HEK293T (cell line): Measurements from ENCODE around the gene CSTPP1.
"Not testable (repeated sequence)": the region's sequence is repeated elsewhere in the genome, so short reads cannot be mapped to it uniquely, and the experiment has no call there.

Source experiments
- CTCF ChIA-PET: fragments of 350-600 bp; formaldehyde crosslinking; extraction: SDS; loops from one replicate; lab custom pipeline; 2021; ENCODE audit warnings: antibody characterized with exemption, inconsistent platforms; lab: Yijun Ruan, JAX
- POLR2A ChIA-PET: fragments of 350-600 bp; formaldehyde crosslinking; extraction: SDS; loops from one replicate; lab custom pipeline; 2020; ENCODE audit warnings: antibody characterized with exemption, inconsistent platforms; lab: Yijun Ruan, JAX
- DNase-seq: peaks from one replicate; pipeline ENCODE4 v3.0.0; 2012; ENCODE audit warnings: mixed read lengths; ENCODE audit errors: extremely low spot score
- ARNT ChIP-seq: fragments of 450-650 bp; IDR thresholded peaks from 2 replicates; pipeline ENCODE4 v1.6.1; 2017; ENCODE audit warnings: mild to moderate bottlenecking
- BHLHE40 ChIP-seq: fragments of 450-650 bp; IDR thresholded peaks from 2 replicates; pipeline ENCODE4 v1.6.1; 2016; ENCODE audit warnings: mild to moderate bottlenecking, moderate library complexity, borderline replicate concordance
- CTBP1 ChIP-seq: fragments of 450-650 bp; IDR thresholded peaks from 2 replicates; pipeline ENCODE4 v1.6.1; 2016; ENCODE audit warnings: borderline replicate concordance
- ELF4 ChIP-seq: fragments of 450-650 bp; IDR thresholded peaks from 2 replicates; pipeline ENCODE4 v1.6.1; 2017; ENCODE audit warnings: antibody characterized with exemption
- FOXA1 ChIP-seq: fragments of 450-650 bp; IDR thresholded peaks from 2 replicates; pipeline ENCODE4 v1.6.1; 2016; ENCODE audit warnings: mild to moderate bottlenecking
- FOXK2 ChIP-seq: fragments of 450-650 bp; IDR thresholded peaks from 2 replicates; pipeline ENCODE4 v1.6.1; 2016; ENCODE audit warnings: mild to moderate bottlenecking
- FOXM1 ChIP-seq: fragments of 450-650 bp; IDR thresholded peaks from 2 replicates; pipeline ENCODE4 v1.6.1; 2017; ENCODE audit warnings: mild to moderate bottlenecking, borderline replicate concordance
- HDGF ChIP-seq: fragments of 450-650 bp; IDR thresholded peaks from 2 replicates; pipeline ENCODE4 v1.6.1; 2017; ENCODE audit warnings: antibody characterized with exemption, borderline replicate concordance
- L3MBTL2 ChIP-seq: fragments of 450-650 bp; conservative IDR thresholded peaks from 2 replicates; pipeline ENCODE4 v1.6.1; 2016; ENCODE audit warnings: mild to moderate bottlenecking
- LEF1 ChIP-seq: fragments of 450-650 bp; IDR thresholded peaks from 2 replicates; pipeline ENCODE4 v1.6.1; 2017; ENCODE audit warnings: mild to moderate bottlenecking, borderline replicate concordance
- NFRKB ChIP-seq: fragments of 450-650 bp; IDR thresholded peaks from 2 replicates; pipeline ENCODE4 v1.6.1; 2016; ENCODE audit warnings: mild to moderate bottlenecking, moderate library complexity
- PKNOX1 ChIP-seq: fragments of 450-650 bp; IDR thresholded peaks from 2 replicates; pipeline ENCODE4 v1.6.1; 2016
- SP1 ChIP-seq: fragments of 450-650 bp; IDR thresholded peaks from 2 replicates; pipeline ENCODE4 v1.6.1; 2017
- SUZ12 ChIP-seq: fragments of 450-650 bp; IDR thresholded peaks from 2 replicates; pipeline ENCODE4 v1.6.1; 2016; ENCODE audit warnings: mild to moderate bottlenecking
- TARDBP ChIP-seq: fragments of 450-650 bp; IDR thresholded peaks from 2 replicates; pipeline ENCODE4 v1.6.1; 2016
- ZNF384 ChIP-seq: fragments of 450-650 bp; IDR thresholded peaks from 2 replicates; pipeline ENCODE4 v1.6.1; 2016

The CSTPP1 gene

GRCh38 chr11:46918083-46918787 is 18.3 kb upstream of the CSTPP1 start, which contains the start of gene LRP4:
Gene LRP4, minus strand, starts transcription at chr11:46918550. Its CDS starts 171 bp downstream, at chr11:46918379.
- POLR2A ChIA-PET = interaction anchor here (0.9 kb wide), 1 partner anchor 19 kb away, joined by 4 read pairs; the partner anchor contains the start of gene CSTPP1
- DNase-seq = peak; percentile 60
- CTCF ChIA-PET = no interaction called here
- TF ChIP-seq L3MBTL2 (no peak), SP1 (no peak), BHLHE40 (no peak), SUZ12 (no peak), NFRKB (no peak), TARDBP (no peak), FOXA1 (no peak), CTBP1 (no peak)

GRCh38 chr11:46918788-46919513 is 17.6 kb upstream of the CSTPP1 start:
- ChIA-PET POLR2A (interaction anchor here (0.8 to 0.9 kb wide), 2 partner anchors 17 to 18 kb away, joined by 4 read pairs; partner anchors contain the start of gene CSTPP1), CTCF (interaction anchor here (0.6 kb wide), 1 partner anchor 63 kb away, joined by 3 read pairs; no protein-coding TSS in a partner anchor)
- DNase-seq = no peak
- no peak for TF ChIP-seq FOXK2
- TF ChIP-seq FOXM1 = no peak
- TF ChIP-seq ZNF384 = no peak
- TF ChIP-seq ARNT = no peak
- no peak for TF ChIP-seq NFRKB
- TF ChIP-seq SUZ12 = no peak
- TF ChIP-seq L3MBTL2 = no peak
- no peak for TF ChIP-seq HDGF
- no peak for TF ChIP-seq ELF4
- TF ChIP-seq SP1 = no peak
- TF ChIP-seq BHLHE40 = no peak
- no peak for TF ChIP-seq TARDBP

- TF ChIP-seq SP1 (no peak), FOXM1 (no peak), FOXK2 (no peak), HDGF (no peak), PKNOX1 (no peak), SUZ12 (no peak), FOXA1 (no peak)
- CTCF ChIA-PET = interaction anchor here (0.6 kb wide), 1 partner anchor 27 kb away, joined by 3 read pairs; no protein-coding TSS in a partner anchor
- POLR2A ChIA-PET = no interaction called here
- DNase-seq = no peak
Measured at GRCh38 chr11:46920755-46921154, 15.8 kb upstream of the CSTPP1 start.

GRCh38 chr11:46927928-46928327 is 8.6 kb upstream of the CSTPP1 start:
- CTCF ChIA-PET, POLR2A ChIA-PET, DNase-seq: not testable (repeated sequence)

GRCh38 chr11:46928701-46929100 is 7.9 kb upstream of the CSTPP1 start:
- CTCF ChIA-PET, POLR2A ChIA-PET, DNase-seq: not testable (repeated sequence)

GRCh38 chr11:46930089-46930488 is 6.5 kb upstream of the CSTPP1 start:
- no peak for DNase-seq
- TF ChIP-seq LEF1 = no peak
- no peak for TF ChIP-seq PKNOX1
- no peak for TF ChIP-seq L3MBTL2
- TF ChIP-seq TARDBP = no peak
- CTCF ChIA-PET = no interaction called here
- POLR2A ChIA-PET = no interaction called here

- DNase-seq = no peak
- ChIA-PET POLR2A (no interaction called here), CTCF (interaction anchor here (1.9 kb wide), 1 partner anchor 211 kb away, joined by 4 read pairs; no protein-coding TSS in a partner anchor)
- TF ChIP-seq BHLHE40 = no peak
- no peak for TF ChIP-seq FOXK2
- TF ChIP-seq CTBP1 = no peak
- TF ChIP-seq ZNF384 = no peak
- no peak for TF ChIP-seq PKNOX1
- no peak for TF ChIP-seq ELF4
Measured at GRCh38 chr11:46942172-46942571, 5.6 kb downstream of the CSTPP1 start.
